Measurements from ENCODE around the gene A1BG.

DNA sequence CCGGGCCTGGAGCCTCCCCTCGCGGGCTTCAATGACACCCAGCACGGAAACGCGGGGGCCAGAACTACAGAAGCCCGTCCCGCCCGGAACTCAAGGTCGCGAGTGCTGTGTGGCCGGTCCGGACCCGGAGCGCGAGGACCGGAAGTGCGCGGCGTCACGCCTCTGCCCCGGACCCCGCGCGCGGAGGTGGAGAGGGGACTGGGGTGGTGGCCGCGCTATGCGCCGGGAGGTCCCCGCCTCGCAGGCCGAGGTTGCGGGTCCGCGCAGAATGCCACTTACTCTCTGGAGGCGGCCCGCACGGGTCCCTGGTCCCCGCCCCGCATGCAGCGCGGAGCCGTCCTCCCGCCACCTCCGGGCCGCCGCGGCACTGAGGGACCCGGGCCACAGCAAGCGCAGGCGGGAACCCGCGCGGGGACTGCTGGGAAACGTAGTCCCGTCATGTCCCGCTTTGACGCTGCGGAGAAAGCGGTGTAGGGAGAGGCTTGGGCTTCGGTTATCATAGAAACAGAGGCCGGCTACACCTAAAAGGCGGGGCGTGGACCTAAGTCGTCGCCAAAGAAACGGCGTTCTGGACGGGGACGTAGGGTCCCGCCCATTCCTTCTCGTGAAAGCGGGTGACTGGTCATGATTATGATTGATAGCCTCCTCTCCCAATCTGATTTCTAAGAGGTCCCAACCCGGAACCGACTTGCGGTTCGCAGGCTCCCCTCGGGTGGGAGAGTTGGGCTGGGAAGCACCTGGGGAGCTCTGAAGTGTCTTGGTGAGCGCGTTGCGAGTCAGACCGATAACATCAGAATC is 27.6 kb upstream of the A1BG start, which contains the start of gene ZNF837:
- peak; percentile 93 for TF ChIP-seq TAF1 (IDR thresholded peaks at IDR 0.05; ENCODE audit: borderline replicate concordance, insufficient read depth, low read length)
- TF ChIP-seq, protein P1, sequence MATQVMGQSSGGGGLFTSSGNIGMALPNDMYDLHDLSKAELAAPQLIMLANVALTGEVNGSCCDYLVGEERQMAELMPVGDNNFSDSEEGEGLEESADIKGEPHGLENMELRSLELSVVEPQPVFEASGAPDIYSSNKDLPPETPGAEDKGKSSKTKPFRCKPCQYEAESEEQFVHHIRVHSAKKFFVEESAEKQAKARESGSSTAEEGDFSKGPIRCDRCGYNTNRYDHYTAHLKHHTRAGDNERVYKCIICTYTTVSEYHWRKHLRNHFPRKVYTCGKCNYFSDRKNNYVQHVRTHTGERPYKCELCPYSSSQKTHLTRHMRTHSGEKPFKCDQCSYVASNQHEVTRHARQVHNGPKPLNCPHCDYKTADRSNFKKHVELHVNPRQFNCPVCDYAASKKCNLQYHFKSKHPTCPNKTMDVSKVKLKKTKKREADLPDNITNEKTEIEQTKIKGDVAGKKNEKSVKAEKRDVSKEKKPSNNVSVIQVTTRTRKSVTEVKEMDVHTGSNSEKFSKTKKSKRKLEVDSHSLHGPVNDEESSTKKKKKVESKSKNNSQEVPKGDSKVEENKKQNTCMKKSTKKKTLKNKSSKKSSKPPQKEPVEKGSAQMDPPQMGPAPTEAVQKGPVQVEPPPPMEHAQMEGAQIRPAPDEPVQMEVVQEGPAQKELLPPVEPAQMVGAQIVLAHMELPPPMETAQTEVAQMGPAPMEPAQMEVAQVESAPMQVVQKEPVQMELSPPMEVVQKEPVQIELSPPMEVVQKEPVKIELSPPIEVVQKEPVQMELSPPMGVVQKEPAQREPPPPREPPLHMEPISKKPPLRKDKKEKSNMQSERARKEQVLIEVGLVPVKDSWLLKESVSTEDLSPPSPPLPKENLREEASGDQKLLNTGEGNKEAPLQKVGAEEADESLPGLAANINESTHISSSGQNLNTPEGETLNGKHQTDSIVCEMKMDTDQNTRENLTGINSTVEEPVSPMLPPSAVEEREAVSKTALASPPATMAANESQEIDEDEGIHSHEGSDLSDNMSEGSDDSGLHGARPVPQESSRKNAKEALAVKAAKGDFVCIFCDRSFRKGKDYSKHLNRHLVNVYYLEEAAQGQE (IDR thresholded peaks at IDR 0.05; ENCODE audit: insufficient read depth in 1 of 2, low read depth in 2 of 2, low read length in 2 of 2), result peak in 1 of 2 experiments; percentile 24; a peak in 1 of 4 replicates
- peak; percentile 65; the same call in 1 of the 2 replicates for TF ChIP-seq SIN3A (IDR thresholded peaks at IDR 0.05; ENCODE audit: borderline replicate concordance, insufficient read depth, low read length)
